Neural progenitor cell (in vitro differentiated cells): Measurements from ENCODE around the gene CSRP3. TPM values are rescaled to one million over a fixed set of nuclear protein-coding genes. Genes with fewer than 3 reads are reported as not detected.

Source experiments
- DNase-seq: peaks from one replicate; pipeline ENCODE4 v3.0.0-alpha.2; 2016; ENCODE audit warnings: low spot score
- H2AFZ ChIP-seq: fragments of 200-600 bp; sonication (generic); replicated peaks from 2 replicates; pipeline ENCODE4 v1.6.1; 2016; ENCODE audit warnings: antibody characterized with exemption
- H3F3A ChIP-seq: fragments of 200-600 bp; sonication (generic); 2 replicates; pipeline ENCODE4 v1.6.1; 2016; ENCODE audit warnings: antibody characterized with exemption, low read depth
- H3K27ac ChIP-seq: fragments of 200-600 bp; sonication (generic); 2 replicates; pipeline ENCODE4 v1.5.1; 2016; ENCODE audit warnings: mild to moderate bottlenecking
- H3K27me3 ChIP-seq: fragments of 200-600 bp; sonication (generic); 2 replicates; pipeline ENCODE4 v1.6.1; 2016; ENCODE audit warnings: mild to moderate bottlenecking, moderate library complexity
- H3K36me3 ChIP-seq: fragments of 200-600 bp; sonication (generic); 2 replicates; pipeline ENCODE4 v1.5.1; 2016
- H3K4me1 ChIP-seq: fragments of 200-600 bp; sonication (generic); 2 replicates; pipeline ENCODE4 v1.6.1; 2016; ENCODE audit warnings: mixed run types
- H3K4me2 ChIP-seq: fragments of 200-600 bp; sonication (generic); 2 replicates; pipeline ENCODE4 v1.6.1; 2016
- H3K4me3 ChIP-seq: fragments of 200-600 bp; sonication (generic); 2 replicates; pipeline ENCODE4 v1.5.1; 2016
- H3K79me2 ChIP-seq: fragments of 200-600 bp; sonication (generic); 2 replicates; pipeline ENCODE4 v1.6.1; 2016; ENCODE audit warnings: low read depth
- H3K9ac ChIP-seq: fragments of 200-600 bp; sonication (generic); 2 replicates; pipeline ENCODE4 v1.6.1; 2016
- H3K9me3 ChIP-seq: fragments of 200-600 bp; sonication (generic); 2 replicates; pipeline ENCODE4 v1.5.1; 2016; ENCODE audit warnings: low read depth
- H4K20me1 ChIP-seq: fragments of 200-600 bp; sonication (generic); 2 replicates; pipeline ENCODE4 v1.6.1; 2016; ENCODE audit warnings: low read depth
- H3K27ac Mint-ChIP-seq: 3 replicates; pipeline ENCODE4 v1.8.0; 2021; ENCODE audit warnings: mixed read lengths
- H3K27me3 Mint-ChIP-seq: 2 replicates; pipeline ENCODE4 v1.8.0; 2022; ENCODE audit warnings: low read depth, mild to moderate bottlenecking, inconsistent platforms, moderate library complexity, mixed read lengths; ENCODE audit not compliant: insufficient read depth
- H3K36me3 Mint-ChIP-seq: 3 replicates; pipeline ENCODE4 v1.8.0; 2021; ENCODE audit warnings: mixed read lengths
- H3K4me1 Mint-ChIP-seq: 3 replicates; pipeline ENCODE4 v1.8.0; 2021; ENCODE audit warnings: mixed read lengths
- H3K4me3 Mint-ChIP-seq: 3 replicates; pipeline ENCODE4 v1.8.0; 2021; ENCODE audit warnings: mild to moderate bottlenecking, moderate library complexity, mixed read lengths
- H3K9me3 Mint-ChIP-seq: 3 replicates; pipeline ENCODE4 v1.8.0; 2020; ENCODE audit warnings: mixed read lengths
- EZH2 ChIP-seq: fragments of 200-600 bp; sonication (generic); IDR thresholded peaks from 2 replicates; pipeline ENCODE4 v1.6.1; 2017; ENCODE audit warnings: antibody characterized with exemption, mild to moderate bottlenecking, moderate library complexity
- EZH2phosphoT487 ChIP-seq: fragments of 200-600 bp; sonication (generic); IDR thresholded peaks from 2 replicates; pipeline ENCODE4 v1.6.1; 2017; ENCODE audit warnings: antibody characterized with exemption
- total RNA-seq: library from RNA; depleted of rRNA; stranded (reverse); fragments of >200 nt; gene quantifications from 2 replicates; pipeline ENCODE4 v1.2.3, GENCODE V29; 2015; ENCODE audit warnings: low replicate concordance
- TF ChIP-seq, protein P1 (sequence below): fragments of 200-600 bp; sonication (generic); IDR thresholded peaks from 2 replicates; pipeline ENCODE4 v1.5.1; 2017; ENCODE audit warnings: antibody characterized with exemption, mild to moderate bottlenecking

CSRP3 gene
- total RNA-seq, 1 donor from 2014 or later = not detected

DNA sequence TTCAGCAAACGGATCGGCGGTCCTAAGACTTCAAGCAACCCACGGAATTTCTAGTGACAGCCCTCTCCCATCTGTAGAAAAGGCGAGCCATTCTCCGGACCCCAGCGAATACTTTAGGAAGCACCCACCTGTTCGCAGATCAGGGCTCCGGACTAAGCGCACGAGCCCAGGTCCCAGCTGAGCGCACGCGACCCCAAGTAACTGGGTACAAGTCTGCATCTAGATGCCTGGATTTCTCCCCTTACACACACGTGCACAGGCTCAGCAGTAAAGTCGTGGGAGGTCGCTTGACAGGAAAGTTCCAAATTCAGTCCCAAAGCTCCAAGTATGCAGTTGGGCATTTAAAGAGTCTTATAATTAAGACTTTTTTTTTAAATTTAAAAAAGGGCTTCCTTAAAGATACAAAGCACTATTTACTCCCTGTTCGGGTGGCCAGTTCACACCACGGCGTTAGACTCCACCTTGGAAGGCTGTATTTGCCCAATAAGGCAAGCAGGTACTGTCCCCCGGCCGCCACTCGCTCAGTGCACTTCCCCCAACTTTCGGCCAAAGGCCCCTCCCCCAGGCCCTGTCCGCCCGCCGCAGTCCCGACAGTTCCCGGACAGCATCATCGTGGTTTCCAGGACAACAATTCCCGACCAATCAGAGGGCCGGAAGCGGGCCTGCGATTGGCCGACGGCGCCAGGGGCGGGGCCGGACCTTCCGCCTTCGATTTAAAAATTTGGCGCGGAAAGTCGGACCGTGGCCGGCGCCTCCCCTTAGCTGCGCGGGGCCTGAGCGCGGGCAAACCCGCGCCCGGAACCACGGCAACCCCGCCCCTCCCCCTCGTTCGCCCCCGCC, 38.9 kb upstream of the CSRP3 start, which contains the start of gene E2F8:
Gene E2F8, minus strand, starts transcription at position 526 of the 840 bp plus-strand sequence. CDS start 824 bp downstream, outside the sequence.
- TF ChIP-seq, protein P1, sequence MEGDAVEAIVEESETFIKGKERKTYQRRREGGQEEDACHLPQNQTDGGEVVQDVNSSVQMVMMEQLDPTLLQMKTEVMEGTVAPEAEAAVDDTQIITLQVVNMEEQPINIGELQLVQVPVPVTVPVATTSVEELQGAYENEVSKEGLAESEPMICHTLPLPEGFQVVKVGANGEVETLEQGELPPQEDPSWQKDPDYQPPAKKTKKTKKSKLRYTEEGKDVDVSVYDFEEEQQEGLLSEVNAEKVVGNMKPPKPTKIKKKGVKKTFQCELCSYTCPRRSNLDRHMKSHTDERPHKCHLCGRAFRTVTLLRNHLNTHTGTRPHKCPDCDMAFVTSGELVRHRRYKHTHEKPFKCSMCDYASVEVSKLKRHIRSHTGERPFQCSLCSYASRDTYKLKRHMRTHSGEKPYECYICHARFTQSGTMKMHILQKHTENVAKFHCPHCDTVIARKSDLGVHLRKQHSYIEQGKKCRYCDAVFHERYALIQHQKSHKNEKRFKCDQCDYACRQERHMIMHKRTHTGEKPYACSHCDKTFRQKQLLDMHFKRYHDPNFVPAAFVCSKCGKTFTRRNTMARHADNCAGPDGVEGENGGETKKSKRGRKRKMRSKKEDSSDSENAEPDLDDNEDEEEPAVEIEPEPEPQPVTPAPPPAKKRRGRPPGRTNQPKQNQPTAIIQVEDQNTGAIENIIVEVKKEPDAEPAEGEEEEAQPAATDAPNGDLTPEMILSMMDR = no peak
- TF ChIP-seq EZH2 (no peak), EZH2phosphoT487 (no peak)
- Histone ChIP-seq H3K4me2 (peak within 1 kb of the TSS; percentile 97), H3K27ac (no peak within 1 kb of the TSS), H3K9me3 (no peaks in the 10 kb centered on the region), H3F3A (peaks cover 16% of the 10 kb centered on the region), H3K27me3 (peaks cover 47% of the 10 kb centered on the region), H4K20me1 (no peaks in the 10 kb centered on the region), H2AFZ (peak within 1 kb of the TSS; percentile 94), H3K9ac (no peak within 1 kb of the TSS), H3K36me3 (no peaks in the 10 kb centered on the region), H3K4me1 (peaks cover 15% of the 10 kb centered on the region), H3K4me3 (peak within 1 kb of the TSS; percentile 63), H3K79me2 (peaks cover 5% of the 10 kb centered on the region)
- peaks cover 31% of the 10 kb centered on the region for H3K4me1 Mint-ChIP-seq
- H3K27me3 Mint-ChIP-seq = peaks cover 32% of the 10 kb centered on the region
- DNase-seq = peak; percentile 99
- peak within 1 kb of the TSS; percentile 91 for H3K4me3 Mint-ChIP-seq
- no peaks in the 10 kb centered on the region for H3K9me3 Mint-ChIP-seq
- H3K27ac Mint-ChIP-seq = peak within 1 kb of the TSS; percentile 64
- H3K36me3 Mint-ChIP-seq = peaks cover 15% of the 10 kb centered on the region

DNA sequence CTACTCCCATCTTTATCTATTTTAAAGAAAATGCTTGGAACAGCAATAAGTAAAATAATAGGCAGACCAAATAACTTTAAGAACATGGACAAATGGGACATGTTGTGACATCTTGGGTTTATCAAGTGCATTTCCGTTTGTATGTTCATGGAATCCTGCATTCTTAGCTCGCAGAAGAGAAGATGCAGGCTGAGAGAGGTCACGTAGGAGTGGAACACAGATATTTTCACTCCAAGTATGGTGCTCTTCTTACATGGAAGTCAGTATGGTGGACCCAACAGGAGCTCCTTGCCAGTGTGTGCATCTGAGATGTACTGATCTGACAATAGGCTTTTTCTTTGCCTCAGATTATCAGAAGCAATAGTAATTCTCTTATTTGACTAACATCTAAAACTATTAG, 37.3 kb upstream of the CSRP3 start:
- no peak for DNase-seq
- Histone ChIP-seq H4K20me1 (no peaks in the 10 kb centered on the region), H2AFZ (no peak overlapping the region), H3K79me2 (peaks cover 5% of the 10 kb centered on the region), H3K36me3 (no peaks in the 10 kb centered on the region), H3K4me1 (peaks cover 15% of the 10 kb centered on the region), H3K4me3 (no peak overlapping the region), H3K9me3 (no peaks in the 10 kb centered on the region), H3F3A (peaks cover 16% of the 10 kb centered on the region), H3K27me3 (peaks cover 38% of the 10 kb centered on the region), H3K9ac (no peak overlapping the region), H3K4me2 (no peak overlapping the region), H3K27ac (no peak overlapping the region)
- H3K4me1 Mint-ChIP-seq = peaks cover 26% of the 10 kb centered on the region
- H3K27me3 Mint-ChIP-seq = peaks cover 21% of the 10 kb centered on the region
- TF ChIP-seq EZH2phosphoT487 (no peak), EZH2 (no peak)
- TF ChIP-seq, protein P1 = no peak
- no peak overlapping the region for H3K27ac Mint-ChIP-seq
- H3K36me3 Mint-ChIP-seq = peaks cover 27% of the 10 kb centered on the region
- H3K9me3 Mint-ChIP-seq = no peaks in the 10 kb centered on the region
- peak overlapping the region; percentile 61 for H3K4me3 Mint-ChIP-seq

DNA sequence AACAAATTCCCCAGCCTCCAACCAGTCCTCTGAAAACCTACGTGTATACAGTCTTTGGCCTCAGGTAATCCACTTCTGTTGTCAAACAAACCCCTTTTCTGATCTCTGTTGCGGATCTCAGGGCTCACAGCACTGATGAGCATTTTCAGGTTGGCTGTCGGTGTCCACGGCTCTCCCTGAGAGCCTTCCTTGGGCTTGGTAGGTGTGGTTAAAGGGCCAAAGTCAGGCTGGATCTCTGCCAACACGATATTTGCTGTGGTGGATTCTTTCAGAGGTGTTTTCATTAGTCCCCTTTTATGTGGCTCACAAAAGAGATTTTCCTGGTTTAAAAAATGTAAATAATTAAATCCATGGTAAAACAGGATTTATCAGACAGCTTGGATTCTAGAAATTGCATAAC, 36.0 kb upstream of the CSRP3 start:
- H3K27ac ChIP-seq = no peak overlapping the region
- no peak overlapping the region for H3K27ac Mint-ChIP-seq
- no peak overlapping the region for H3K4me3 ChIP-seq
- no peaks in the 10 kb centered on the region for H4K20me1 ChIP-seq
- peaks cover 16% of the 10 kb centered on the region for H3F3A ChIP-seq
- no peak for DNase-seq
- H3K27me3 ChIP-seq = peaks cover 25% of the 10 kb centered on the region
- H3K79me2 ChIP-seq = peaks cover 5% of the 10 kb centered on the region
- H3K9me3 Mint-ChIP-seq = no peaks in the 10 kb centered on the region
- H3K4me2 ChIP-seq = no peak overlapping the region
- peaks cover 10% of the 10 kb centered on the region for H3K27me3 Mint-ChIP-seq
- peaks cover 15% of the 10 kb centered on the region for H3K4me1 ChIP-seq
- H3K9me3 ChIP-seq = no peaks in the 10 kb centered on the region
- no peak overlapping the region for H3K9ac ChIP-seq
- H3K4me1 Mint-ChIP-seq = peaks cover 23% of the 10 kb centered on the region
- peaks cover 27% of the 10 kb centered on the region for H3K36me3 Mint-ChIP-seq
- TF ChIP-seq, protein P1 = no peak
- TF ChIP-seq EZH2phosphoT487 = no peak
- TF ChIP-seq EZH2 = no peak
- H3K4me3 Mint-ChIP-seq = no peak overlapping the region
- no peak overlapping the region for H2AFZ ChIP-seq
- no peaks in the 10 kb centered on the region for H3K36me3 ChIP-seq
